HEK293 (cell line): ENCODE measurements around the gene MVB12B.

Source experiments
- CTCF ChIP-seq: fragments of 450-650 bp; formaldehyde crosslinking; IDR thresholded peaks from 2 replicates; pipeline ENCODE4 v1.5.1; 2016; ENCODE audit warnings: missing biosample characterization, missing genetic modification characterization
- MYNN ChIP-seq: fragments of 450-650 bp; formaldehyde crosslinking; IDR thresholded peaks from 2 replicates; pipeline ENCODE4 v1.5.1; 2016; ENCODE audit warnings: missing biosample characterization, missing genetic modification characterization, borderline replicate concordance
- ZNF416 ChIP-seq: fragments of 450-650 bp; formaldehyde crosslinking; IDR thresholded peaks from 2 replicates; pipeline ENCODE4 v1.5.1; 2016; ENCODE audit warnings: missing biosample characterization, missing genetic modification characterization
- ZNF558 ChIP-seq: fragments of 450-650 bp; formaldehyde crosslinking; IDR thresholded peaks from 2 replicates; pipeline ENCODE4 v1.5.1; 2016; ENCODE audit warnings: missing biosample characterization, missing genetic modification characterization

GRCh38 chr9:126401581-126401980, 75.0 kb downstream of the MVB12B start:
- TF ChIP-seq ZNF558 (tag by site-specific recombination): no peak
- TF ChIP-seq CTCF (tag by site-specific recombination): no peak
- TF ChIP-seq MYNN (tag by site-specific recombination): no peak
- no peak for TF ChIP-seq ZNF416
